Measurements from ENCODE around the gene COL8A2.

COL8A2 gene

GRCh38 chr1:36109041-36109679, 15.9 kb downstream of the COL8A2 start:
- DNase-seq: no peak

DNA sequence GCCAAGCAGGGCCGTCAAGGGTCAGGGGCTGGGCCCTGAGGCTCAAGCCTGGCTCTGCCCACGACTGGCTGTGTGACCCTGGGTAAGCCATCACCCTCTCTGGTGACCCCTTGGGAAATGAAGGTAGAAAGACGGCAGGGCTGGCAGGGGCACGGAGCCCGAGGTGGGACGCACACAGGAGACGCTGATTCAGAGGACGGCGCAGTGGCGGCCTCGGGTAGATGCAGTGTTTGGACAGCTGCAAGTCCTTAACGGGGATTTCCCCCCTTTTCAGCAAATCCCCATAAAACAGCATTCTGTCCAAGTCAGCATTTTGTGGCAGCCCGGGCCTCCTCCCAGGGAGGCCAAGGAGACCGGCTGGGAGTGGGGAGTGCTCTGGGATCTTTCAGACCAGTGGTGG, 16.7 kb downstream of the COL8A2 start:
- DNase-seq: no peak

- DNase-seq: no peak
Observed at GRCh38 chr1:36107394-36107793, 17.6 kb downstream of the COL8A2 start.

DNA sequence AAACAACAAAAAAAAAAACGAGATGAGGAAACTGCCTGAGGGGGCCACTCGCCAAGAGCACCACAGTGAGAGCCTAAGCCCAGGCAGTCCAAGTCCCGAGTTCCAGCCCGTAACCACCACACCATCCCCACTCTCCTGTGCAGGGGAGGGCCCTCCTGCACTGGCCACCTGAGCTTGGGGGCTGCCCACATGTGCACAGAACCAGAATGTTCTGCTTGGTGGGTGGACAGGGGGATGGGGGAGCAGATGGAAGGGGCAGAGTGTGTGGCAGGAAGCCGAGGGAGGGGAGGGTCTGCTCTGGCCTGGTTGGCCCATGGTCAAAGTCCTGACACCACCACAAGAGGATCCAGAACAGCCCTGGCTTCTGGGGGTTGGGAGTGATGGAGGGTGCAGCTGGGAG, 18.8 kb downstream of the COL8A2 start:
- DNase-seq: no peak

GRCh38 chr1:36101546-36101945, 23.5 kb downstream of the COL8A2 start:
- no peak for DNase-seq

GRCh38 chr1:36100376-36100775, 24.6 kb downstream of the COL8A2 start:
- no peak for DNase-seq

GRCh38 chr1:36099681-36100341, 25.2 kb downstream of the COL8A2 start:
- DNase-seq: peak; percentile 55

- no peak for DNase-seq
Observed at GRCh38 chr1:36098650-36099365, 26.2 kb downstream of the COL8A2 start.

- no peak for DNase-seq
Observed at GRCh38 chr1:36097693-36098585, 27.1 kb downstream of the COL8A2 start.

DNA sequence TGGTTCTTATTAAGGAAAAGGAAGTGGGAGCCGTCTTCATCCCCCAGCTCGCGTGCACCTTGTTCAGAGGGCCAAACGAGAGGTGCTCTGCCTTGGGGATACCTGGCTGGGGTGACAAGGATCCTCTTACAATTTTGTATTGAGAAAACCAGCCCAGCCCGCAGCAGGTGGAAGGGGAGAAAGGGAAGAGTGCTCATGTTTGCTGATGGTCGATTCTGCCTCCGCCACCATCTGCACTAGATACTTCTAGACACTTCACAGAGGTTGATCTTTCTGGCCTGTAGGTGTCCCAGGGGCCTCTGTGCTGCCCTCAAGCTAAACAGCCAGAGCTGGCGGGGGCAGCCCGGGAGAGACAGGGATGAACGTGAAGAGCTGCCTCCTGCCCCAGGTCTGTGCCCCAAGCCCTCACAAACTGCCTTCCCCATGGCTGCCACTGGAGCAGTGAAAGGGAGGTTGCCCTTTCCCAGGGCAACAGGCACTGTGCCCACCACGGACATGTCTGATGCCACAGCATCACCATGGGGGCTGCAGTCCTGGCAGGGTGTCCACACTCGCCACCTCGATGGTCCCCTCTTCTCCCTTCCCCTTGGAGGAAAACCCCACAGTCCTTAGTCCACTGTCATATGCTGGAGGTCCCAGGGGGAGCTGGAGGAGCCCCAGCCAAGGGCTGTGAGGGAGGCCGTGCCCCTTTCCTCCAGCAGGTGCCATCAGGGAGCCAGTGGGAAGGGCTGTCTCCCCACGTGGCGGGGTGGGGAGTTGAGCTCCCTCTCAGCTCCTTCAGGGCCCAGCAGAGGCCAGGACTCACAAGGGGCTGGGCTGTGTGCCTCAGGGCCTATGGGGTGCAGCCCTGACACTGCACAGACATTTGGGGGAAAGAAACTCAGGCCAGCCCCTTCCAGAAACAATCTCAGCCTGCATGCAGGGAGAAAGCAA, 28.3 kb downstream of the COL8A2 start:
- no peak for DNase-seq

DNA sequence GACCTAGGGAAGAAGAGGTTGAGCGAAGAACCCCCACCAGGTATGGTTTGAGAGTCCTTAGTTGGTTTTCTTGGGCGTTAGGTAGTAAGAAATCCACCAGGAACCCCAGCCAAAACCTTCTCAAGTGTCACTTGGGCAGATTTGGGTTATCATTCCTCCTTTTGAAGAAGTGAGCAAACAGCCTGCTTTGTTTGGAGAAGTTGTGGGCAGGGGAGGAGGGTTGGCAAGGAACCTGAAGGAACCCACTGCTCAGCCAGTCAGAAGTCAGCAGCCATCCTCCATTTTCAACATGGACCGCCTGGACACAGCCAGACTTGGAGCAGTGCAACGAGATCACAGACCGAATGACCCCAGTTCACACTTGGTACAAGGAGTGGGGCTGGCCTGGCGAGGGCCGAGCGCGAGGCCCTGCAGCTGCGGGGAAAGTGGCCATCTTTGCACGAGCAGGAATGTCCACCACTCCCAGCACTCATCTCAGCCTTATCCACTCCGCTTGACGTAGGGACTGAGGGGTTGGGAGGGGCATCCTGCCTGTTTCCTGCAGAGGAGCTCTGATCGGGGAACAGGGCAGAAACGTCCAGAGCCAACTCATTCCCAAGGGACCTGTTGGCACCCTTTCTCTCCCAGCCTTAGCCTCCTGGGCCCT, 29.1 kb downstream of the COL8A2 start:
- DNase-seq: no peak

- peak; percentile 12 for DNase-seq
Observed at GRCh38 chr1:36094621-36095061, 30.4 kb downstream of the COL8A2 start.

GRCh38 chr1:36093929-36094328, 31.1 kb downstream of the COL8A2 start:
- peak; percentile 58 for DNase-seq

GRCh38 chr1:36093226-36093625, 31.8 kb downstream of the COL8A2 start:
- peak; percentile 7 for DNase-seq

GRCh38 chr1:36092798-36093185, 32.2 kb downstream of the COL8A2 start:
- DNase-seq: no peak

- no peak for DNase-seq
Observed at GRCh38 chr1:36092166-36092797, 32.7 kb downstream of the COL8A2 start.

DNA sequence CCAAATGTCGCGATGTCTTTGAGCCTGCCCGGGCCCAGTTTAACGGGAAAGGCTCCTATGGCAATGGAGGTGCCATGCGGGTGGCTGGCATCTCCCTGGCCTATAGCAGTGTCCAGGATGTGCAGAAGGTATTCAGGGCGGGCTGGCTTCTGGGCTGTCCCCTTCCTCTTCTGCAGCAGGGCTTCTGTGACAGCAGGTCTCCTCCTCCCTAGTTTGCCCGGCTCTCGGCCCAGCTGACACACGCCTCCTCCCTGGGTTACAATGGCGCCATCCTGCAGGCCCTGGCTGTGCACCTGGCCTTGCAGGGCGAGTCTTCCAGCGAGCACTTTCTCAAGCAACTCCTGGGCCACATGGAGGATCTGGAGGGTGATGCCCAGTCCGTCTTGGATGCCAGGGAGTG, 33.3 kb downstream of the COL8A2 start:
- DNase-seq: no peak

- DNase-seq: no peak
Observed at GRCh38 chr1:36091141-36091540, 33.9 kb downstream of the COL8A2 start.

DNA sequence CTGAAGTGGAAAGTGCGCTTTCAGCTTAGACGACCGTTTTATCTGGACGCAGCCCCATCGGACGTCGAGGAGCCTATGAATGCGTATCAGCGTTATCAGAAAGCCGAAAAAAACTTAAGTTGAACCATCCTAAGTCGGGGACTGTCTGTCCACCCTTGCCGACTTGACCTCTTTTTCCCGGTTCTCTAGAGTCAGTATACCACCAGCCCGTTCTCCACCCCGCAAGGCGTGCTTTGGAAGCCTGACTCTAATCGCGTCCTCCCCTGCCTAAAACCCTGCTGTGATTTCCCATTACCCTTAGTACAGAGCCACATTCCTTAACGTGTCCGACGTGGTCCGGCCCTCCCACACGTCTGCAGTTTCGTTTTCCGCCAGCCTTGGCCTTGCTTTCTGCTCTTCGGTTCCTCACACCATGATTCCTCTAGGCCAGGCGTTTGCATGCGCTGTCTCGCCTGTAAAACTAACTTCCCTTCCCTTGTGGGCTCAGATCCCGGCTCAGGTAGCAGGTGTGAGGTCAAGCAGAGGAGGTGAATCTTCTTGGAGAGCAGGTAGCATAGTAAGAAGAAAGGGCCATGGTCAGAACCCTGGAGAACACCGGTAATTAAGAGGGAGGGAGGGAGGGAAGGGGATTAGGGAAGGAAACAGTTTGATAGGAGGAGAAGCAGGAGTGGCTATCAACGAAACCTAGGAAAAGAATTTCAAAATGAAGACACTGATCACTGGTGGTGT, 35.5 kb downstream of the COL8A2 start:
- DNase-seq: no peak

Measured in NCI-H446 treated with DMSO at 0.1 percent for 48 hours (cell line).